GM23248 (cell line): Measurements from ENCODE around the gene TRIM38. TPM values are rescaled to one million over a fixed set of nuclear protein-coding genes. Genes with fewer than 3 reads are reported as not detected.

ENCODE experiments used
- DNase-seq: peaks from one replicate; pipeline ENCODE4 v3.0.0-alpha.2; 2015
- H2AFZ ChIP-seq: fragments of 200-600 bp; sonication (generic); 2 replicates; pipeline ENCODE4 v1.6.1; 2016; ENCODE audit warnings: antibody characterized with exemption
- H3F3A ChIP-seq: fragments of 200-600 bp; sonication (generic); 2 replicates; pipeline ENCODE4 v1.6.1; 2016; ENCODE audit warnings: mild to moderate bottlenecking, antibody characterized with exemption, mixed run types; ENCODE audit not compliant: insufficient read depth
- H3K27ac ChIP-seq: fragments of 200-600 bp; sonication (generic); 2 replicates; pipeline ENCODE4 v1.5.1; 2016; ENCODE audit warnings: mild to moderate bottlenecking
- H3K27me3 ChIP-seq: fragments of 200-600 bp; sonication (generic); replicated peaks from 2 replicates; pipeline ENCODE4 v1.6.1; 2016; ENCODE audit warnings: mild to moderate bottlenecking; ENCODE audit not compliant: insufficient read depth
- H3K36me3 ChIP-seq: fragments of 200-600 bp; sonication (generic); 2 replicates; pipeline ENCODE4 v1.6.1; 2016; ENCODE audit warnings: low read depth, mild to moderate bottlenecking
- H3K4me1 ChIP-seq: fragments of 200-600 bp; sonication (generic); 2 replicates; pipeline ENCODE4 v1.6.1; 2016; ENCODE audit warnings: mild to moderate bottlenecking; ENCODE audit not compliant: insufficient read depth
- H3K4me2 ChIP-seq: fragments of 200-600 bp; sonication (generic); one replicate; pipeline ENCODE4 v1.6.1; 2016; ENCODE audit warnings: mild to moderate bottlenecking; ENCODE audit not compliant: unreplicated experiment
- H3K4me3 ChIP-seq: fragments of 200-600 bp; sonication (generic); 2 replicates; pipeline ENCODE4 v1.5.1; 2016; ENCODE audit warnings: mild to moderate bottlenecking
- H3K79me2 ChIP-seq: fragments of 200-600 bp; sonication (generic); 2 replicates; pipeline ENCODE4 v1.6.1; 2016; ENCODE audit warnings: mild to moderate bottlenecking; ENCODE audit not compliant: insufficient read depth
- H3K9ac ChIP-seq: fragments of 200-600 bp; sonication (generic); 2 replicates; pipeline ENCODE4 v1.6.1; 2016; ENCODE audit warnings: mild to moderate bottlenecking
- H3K9me2 ChIP-seq: fragments of 200-600 bp; sonication (generic); 2 replicates; pipeline ENCODE4 v1.6.1; 2016; ENCODE audit warnings: mixed run types, mild to moderate bottlenecking, moderate library complexity; ENCODE audit not compliant: insufficient read depth
- H3K9me3 ChIP-seq: fragments of 200-600 bp; sonication (generic); one replicate; pipeline ENCODE4 v1.6.1; 2017; ENCODE audit warnings: low read depth
- H4K20me1 ChIP-seq: fragments of 200-600 bp; sonication (generic); 2 replicates; pipeline ENCODE4 v1.6.0; 2016; ENCODE audit not compliant: insufficient read depth
- EZH2 ChIP-seq: fragments of 200-600 bp; sonication (generic); IDR thresholded peaks from 2 replicates; pipeline ENCODE4 v1.6.1; 2018; ENCODE audit warnings: antibody characterized with exemption, mild to moderate bottlenecking; ENCODE audit not compliant: insufficient read depth, poor library complexity, severe bottlenecking
- EZH2phosphoT487 ChIP-seq: fragments of 200-600 bp; sonication (generic); IDR thresholded peaks from 2 replicates; pipeline ENCODE4 v1.6.1; 2018; ENCODE audit warnings: antibody characterized with exemption, moderate library complexity, mild to moderate bottlenecking, low read depth; ENCODE audit not compliant: insufficient read depth
- WGBS, 2 experiments: methylation state at CpG; one replicate each; pipeline ENCODE4 v1.1.6; 2015 to 2017; ENCODE audit warnings: low lambda C conversion rate in 2 of 2, low coverage in 1 of 2; ENCODE audit errors: missing lambda C conversion rate in 2 of 2; 5-methylcytosine and 5-hydroxymethylcytosine counted together
- in situ Hi-C: fragments of 300-500 bp; cut with MboI; formaldehyde crosslinking; loops from 2 replicates; pipeline ENCODE4 v1.15.0; 2020
- polyA plus RNA-seq: library from polyadenylated mRNA; unstranded; fragments of >200 nt; fragmentation: Nextera tagmentation; extraction: Ambion mirVana; gene quantifications from 2 replicates; pipeline ENCODE4 v1.2.1, GENCODE V29; 2016
- total RNA-seq: library from RNA; depleted of rRNA; stranded (reverse); fragments of >200 nt; shearing (Covaris generic); gene quantifications from 2 replicates; pipeline ENCODE4 v1.2.3, GENCODE V29; 2014

Gene TRIM38
- total and polyA plus RNA-seq, 2 experiments from 2014 or later: 7.3 to 7.6 TPM

DNA sequence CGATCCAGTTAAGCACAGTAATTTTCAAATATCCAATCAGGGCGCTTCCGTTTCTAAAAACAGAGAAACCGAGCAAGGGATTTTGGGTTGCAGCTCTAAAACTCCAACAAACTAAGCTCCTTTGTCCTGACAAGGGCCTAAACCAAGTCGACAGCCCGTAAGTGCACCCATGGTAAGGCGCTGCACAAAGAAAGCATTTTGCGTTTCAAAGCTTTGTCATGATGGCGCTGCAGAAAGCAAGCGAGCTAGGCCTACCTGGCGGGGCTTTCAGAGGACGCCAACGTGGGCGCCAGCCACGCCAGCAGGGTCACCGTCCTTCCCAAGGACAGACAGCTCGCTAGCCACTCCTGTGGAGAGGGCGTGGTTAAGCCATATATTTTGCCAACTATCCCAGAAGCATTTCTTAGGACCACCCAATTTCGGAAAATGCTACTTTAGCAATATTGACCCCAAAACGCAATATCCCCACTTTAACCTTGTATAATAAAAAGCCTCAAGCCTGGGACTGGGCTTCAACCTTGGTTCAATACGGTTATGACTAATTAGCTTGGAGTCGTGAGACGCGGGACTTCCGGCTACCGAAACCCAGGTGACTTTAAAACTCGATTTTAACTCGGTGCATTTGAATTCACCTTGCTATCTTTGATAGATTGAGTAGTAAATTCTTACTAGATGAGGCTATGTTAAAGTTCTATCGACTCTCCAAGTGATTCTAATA lies 53.8 kb downstream of the TRIM38 start:
- H2AFZ ChIP-seq: peak overlapping the region; percentile 84
- in situ Hi-C loops: no loop called here
- peak overlapping the region; percentile 84 for H3K4me2 ChIP-seq
- H3K4me3 ChIP-seq: peak overlapping the region; percentile 73
- H3K79me2 ChIP-seq: no peaks in the 10 kb centered on the region
- peak overlapping the region; percentile 80 for H3K9ac ChIP-seq
- WGBS, 2 experiments: 37 to 40% methylated on average over 29 of the region's 29 CpGs
- peaks cover 17% of the 10 kb centered on the region for H3F3A ChIP-seq
- no peaks in the 10 kb centered on the region for H3K9me3 ChIP-seq
- no peaks in the 10 kb centered on the region for H3K27me3 ChIP-seq
- H4K20me1 ChIP-seq: no peaks in the 10 kb centered on the region
- H3K27ac ChIP-seq: peak overlapping the region; percentile 79
- peaks cover 16% of the 10 kb centered on the region; the same call in 1 of the 2 replicates for H3K4me1 ChIP-seq
- no peaks in the 10 kb centered on the region for H3K36me3 ChIP-seq
- no peaks in the 10 kb centered on the region for H3K9me2 ChIP-seq
- TF ChIP-seq EZH2phosphoT487: no peak
- TF ChIP-seq EZH2: no peak
- DNase-seq: no peak

DNA sequence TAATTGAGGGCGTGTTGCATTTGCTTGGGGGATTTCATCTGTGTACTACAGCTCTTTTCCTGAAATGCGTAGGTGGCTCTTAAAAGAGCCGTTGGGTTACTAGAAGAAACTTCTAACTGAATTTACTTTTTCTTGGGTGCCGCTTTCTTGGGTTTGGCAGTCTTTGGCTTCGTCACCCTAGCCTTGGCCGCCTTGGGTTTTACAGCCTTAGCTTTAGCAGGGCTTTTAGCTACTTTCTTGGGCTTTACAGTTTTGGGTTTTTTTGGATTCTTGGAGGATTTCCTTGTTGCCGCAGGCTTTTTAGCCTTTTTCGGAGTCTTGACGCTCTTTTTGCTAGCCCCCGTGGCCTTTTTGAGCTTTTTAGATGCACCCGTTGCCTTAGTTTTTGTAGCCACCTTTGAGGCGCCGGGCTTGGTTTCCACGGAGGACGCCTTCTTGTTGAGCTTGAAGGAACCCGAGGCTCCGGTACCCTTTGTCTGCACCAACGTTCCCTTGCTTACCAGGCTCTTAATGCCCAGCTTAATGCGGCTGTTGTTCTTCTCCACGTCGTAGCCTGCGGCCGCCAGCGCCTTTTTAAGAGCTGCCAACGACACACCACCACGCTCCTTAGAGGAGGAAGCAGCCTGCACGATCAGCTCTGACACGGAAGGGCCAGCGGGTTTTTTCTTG lies 54.5 kb downstream of the TRIM38 start:
- 20% methylated on average over 29 of the region's 29 CpGs for WGBS, 2 experiments
- Histone ChIP-seq H3K9ac (peak overlapping the region; percentile 80), H3K9me3 (no peaks in the 10 kb centered on the region), H3K79me2 (no peaks in the 10 kb centered on the region), H3K9me2 (no peaks in the 10 kb centered on the region), H4K20me1 (no peaks in the 10 kb centered on the region), H2AFZ (peak overlapping the region; percentile 84), H3K36me3 (no peaks in the 10 kb centered on the region), H3K4me1 (peaks cover 19% of the 10 kb centered on the region; the same call in 1 of the 2 replicates), H3K4me2 (peak overlapping the region; percentile 84), H3F3A (peaks cover 23% of the 10 kb centered on the region), H3K4me3 (peak overlapping the region; percentile 73), H3K27ac (peak overlapping the region; percentile 79), H3K27me3 (no peaks in the 10 kb centered on the region)
- in situ Hi-C loops: no loop called here
- DNase-seq: peak; percentile 55
- no peak for TF ChIP-seq EZH2
- TF ChIP-seq EZH2phosphoT487: no peak

DNA sequence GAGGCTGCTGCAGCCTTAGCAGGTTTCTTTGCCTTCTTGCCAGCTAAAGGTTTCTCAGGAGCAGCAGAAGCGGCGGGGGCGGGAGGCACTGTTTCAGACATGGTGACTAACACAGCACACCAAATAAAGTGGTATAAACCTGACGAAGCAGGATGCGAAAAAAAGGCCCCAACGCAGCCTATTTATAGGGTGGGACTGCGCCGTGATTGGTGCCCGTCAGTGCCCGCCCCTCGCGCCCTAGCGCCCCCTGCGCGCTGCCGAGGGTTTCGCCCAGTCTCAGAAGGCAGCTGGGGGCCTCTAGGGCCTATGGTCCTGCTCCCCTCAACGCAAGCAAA lies 55.0 kb downstream of the TRIM38 start:
- no peaks in the 10 kb centered on the region for H4K20me1 ChIP-seq
- peak; percentile 96 for DNase-seq
- H3K9me3 ChIP-seq: no peaks in the 10 kb centered on the region
- peaks cover 23% of the 10 kb centered on the region; the same call in 1 of the 2 replicates for H3K4me1 ChIP-seq
- H3K79me2 ChIP-seq: no peaks in the 10 kb centered on the region
- in situ Hi-C loops: no loop called here
- H2AFZ ChIP-seq: peak overlapping the region; percentile 84
- H3K9me2 ChIP-seq: no peaks in the 10 kb centered on the region
- peak overlapping the region; percentile 73 for H3K4me3 ChIP-seq
- H3K27me3 ChIP-seq: no peaks in the 10 kb centered on the region
- H3K9ac ChIP-seq: peak overlapping the region; percentile 80
- peak overlapping the region; percentile 79 for H3K27ac ChIP-seq
- TF ChIP-seq EZH2 (no peak), EZH2phosphoT487 (no peak)
- H3K36me3 ChIP-seq: no peaks in the 10 kb centered on the region
- H3F3A ChIP-seq: peaks cover 23% of the 10 kb centered on the region
- peak overlapping the region; percentile 84 for H3K4me2 ChIP-seq
- WGBS, 2 experiments: 5% methylated on average over 18 of the region's 18 CpGs

DNA sequence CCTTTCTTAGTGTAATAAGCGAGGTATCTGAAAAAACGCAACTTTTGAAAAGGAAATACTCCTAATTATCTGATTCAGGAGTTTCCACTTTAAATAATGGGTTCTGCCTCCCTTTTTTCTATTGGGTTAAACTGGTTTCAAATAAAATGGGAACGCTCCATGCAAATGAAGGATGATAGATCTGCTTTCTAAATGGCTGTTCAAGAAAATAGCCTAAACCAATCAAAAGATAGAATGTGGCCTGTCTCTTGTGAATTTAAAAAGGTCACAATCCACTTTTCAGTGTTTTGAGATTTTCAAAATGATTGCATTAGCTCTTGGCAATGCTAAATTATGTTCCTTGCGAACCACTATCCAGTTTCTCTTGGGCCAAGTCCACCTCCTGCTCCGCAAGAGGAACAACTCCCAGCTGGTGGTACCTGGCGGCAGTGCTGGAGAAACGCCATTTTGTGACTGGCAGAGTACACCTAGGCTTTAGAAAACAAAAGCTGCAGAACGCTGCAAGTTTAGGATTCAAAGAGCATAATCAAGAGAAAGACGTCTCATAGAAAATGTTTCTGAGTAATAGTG lies 56.7 kb downstream of the TRIM38 start:
- in situ Hi-C loops: no loop called here
- no peak for DNase-seq

More for the DNA sequence above, 56.7 kb downstream of the TRIM38 start:
- Histone ChIP-seq H3K9me2 (no peaks in the 10 kb centered on the region), H3K27ac (peak overlapping the region; percentile 97), H3K4me1 (peaks cover 23% of the 10 kb centered on the region; the same call in 1 of the 2 replicates), H3F3A (peaks cover 23% of the 10 kb centered on the region), H2AFZ (peak overlapping the region; percentile 88), H3K27me3 (no peaks in the 10 kb centered on the region), H3K79me2 (no peaks in the 10 kb centered on the region), H3K9ac (no peak overlapping the region), H3K36me3 (no peaks in the 10 kb centered on the region), H4K20me1 (no peaks in the 10 kb centered on the region), H3K4me3 (peak overlapping the region; percentile 75), H3K9me3 (no peaks in the 10 kb centered on the region), H3K4me2 (peak overlapping the region; percentile 93)
- TF ChIP-seq EZH2phosphoT487 (no peak), EZH2 (no peak)
- WGBS, 2 experiments: 47 to 55% methylated on average over 9 of the region's 9 CpGs
